Limb (tissue), 2 donors: ENCODE results near the gene TMC4.
"Not testable (repeated sequence)": the region's sequence is repeated elsewhere in the genome, so short reads cannot be mapped to it uniquely, and the experiment has no call there.

Experiments
- DNase-seq, 2 donors: peaks; one replicate each; pipeline ENCODE4 v3.0.0-alpha.2; 2016; ENCODE audit errors: extremely low spot score in 2 of 2

TMC4 gene

GRCh38 chr19:54203151-54203611, 30.2 kb upstream of the TMC4 start:
- DNase-seq = no peak

DNA sequence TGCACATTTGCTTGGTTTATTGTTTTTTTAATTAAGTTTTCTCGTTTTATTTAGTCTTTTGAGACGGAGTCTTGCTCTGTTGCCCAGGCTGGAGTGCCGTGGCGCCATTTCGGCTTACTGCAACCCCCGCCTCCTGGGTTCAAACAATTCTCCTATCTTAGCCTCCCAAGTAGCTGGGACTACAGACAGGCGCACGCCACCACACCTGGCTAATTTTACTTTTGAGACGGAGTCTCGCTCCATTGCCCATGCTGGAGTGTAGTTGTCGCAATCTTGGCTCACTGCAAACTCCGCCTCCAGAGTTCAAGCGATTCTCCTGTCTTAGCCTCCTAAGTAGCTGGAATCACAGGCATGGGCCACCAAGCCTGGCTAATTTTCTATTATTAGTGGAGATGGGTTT, 29.0 kb upstream of the TMC4 start:
- no peak for DNase-seq

GRCh38 chr19:54201172-54201701, 28.3 kb upstream of the TMC4 start:
- no peak for DNase-seq

GRCh38 chr19:54199401-54199800, 26.4 kb upstream of the TMC4 start:
- no peak for DNase-seq

DNA sequence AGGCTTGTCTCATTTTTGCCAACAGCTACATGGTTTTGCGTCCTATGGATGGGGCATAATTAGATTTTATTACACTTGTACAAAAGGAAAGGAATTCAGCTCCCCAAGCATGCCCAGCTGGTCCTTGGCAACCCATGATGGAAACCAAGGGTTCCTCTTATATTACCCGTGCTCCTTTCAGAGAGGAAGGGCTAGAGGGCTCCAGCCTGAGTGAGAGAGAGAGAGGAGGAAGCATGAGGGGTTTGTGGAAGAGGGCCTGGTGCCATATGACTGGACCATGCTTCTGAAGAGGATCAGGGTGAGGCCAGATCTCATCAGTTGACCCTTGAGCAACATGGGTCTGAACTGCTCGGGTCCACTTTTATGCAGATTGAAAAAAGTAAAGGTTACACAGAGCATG, 24.2 kb upstream of the TMC4 start:
- no peak for DNase-seq

GRCh38 chr19:54196536-54196935, 23.6 kb upstream of the TMC4 start:
- no peak for DNase-seq

GRCh38 chr19:54194463-54194862, 21.5 kb upstream of the TMC4 start:
- DNase-seq = not testable (repeated sequence)

DNA sequence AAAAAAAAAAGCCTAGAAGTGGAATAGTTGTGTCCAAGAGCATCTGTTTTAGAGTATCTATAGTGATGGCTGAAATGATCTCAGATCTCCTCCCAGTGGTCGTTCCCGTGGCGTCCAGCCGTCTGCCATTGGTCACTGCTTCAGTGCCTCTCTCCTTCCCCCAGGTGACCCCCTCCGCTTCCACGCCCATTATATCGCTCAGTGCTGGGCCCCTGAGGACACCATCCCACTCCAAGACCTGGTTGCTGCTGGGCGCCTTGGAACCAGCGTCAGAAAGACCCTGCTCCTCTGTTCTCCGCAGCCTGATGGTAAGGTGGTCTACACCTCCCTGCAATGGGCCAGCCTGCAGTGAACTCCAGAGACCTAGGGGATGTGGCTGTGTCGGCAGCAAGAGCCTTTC, 20.1 kb upstream of the TMC4 start:
- DNase-seq = no peak

DNA sequence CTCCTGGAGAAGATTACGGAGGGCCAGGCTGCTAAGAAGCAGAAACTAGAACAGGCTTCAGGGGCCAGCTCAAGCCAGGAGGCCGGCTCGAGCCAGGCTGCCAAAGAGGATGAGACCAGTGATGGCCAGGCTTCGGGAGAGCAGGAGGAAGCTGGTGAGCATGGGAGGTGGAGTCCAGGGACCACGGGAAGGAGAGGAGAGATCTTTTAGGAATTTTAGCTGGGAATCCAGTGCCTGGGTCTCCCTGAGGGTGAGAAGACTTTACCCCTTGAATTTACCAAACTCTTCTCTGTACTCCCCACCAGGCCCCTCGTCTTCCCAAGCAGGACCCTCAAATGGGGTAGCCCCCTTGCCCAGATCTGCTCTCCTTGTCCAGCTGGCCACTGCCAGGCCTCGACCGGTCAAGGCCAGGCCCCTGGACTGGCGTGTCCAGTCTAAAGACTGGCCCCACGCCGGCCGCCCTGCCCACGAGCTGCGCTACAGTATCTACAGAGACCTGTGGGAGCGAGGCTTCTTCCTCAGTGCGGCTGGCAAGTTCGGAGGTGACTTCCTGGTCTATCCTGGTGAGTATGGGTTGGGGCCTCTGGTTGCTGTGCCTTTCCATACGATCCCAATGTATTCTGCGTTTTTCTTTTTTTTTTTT, 19.0 kb upstream of the TMC4 start:
- peak in 1 of 2 donors; percentile 38 for DNase-seq

GRCh38 chr19:54191011-54191810, 18.3 kb upstream of the TMC4 start, which contains the start of gene TSEN34:
Gene TSEN34, plus strand, starts transcription at chr19:54191308. Its CDS starts 57 bp downstream, at chr19:54191365.
- DNase-seq = peak; percentile 18 to 95

- DNase-seq = peak; percentile 100
These were observed 17.6 kb upstream of the TMC4 start for GRCh38 chr19:54190503-54191010.

DNA sequence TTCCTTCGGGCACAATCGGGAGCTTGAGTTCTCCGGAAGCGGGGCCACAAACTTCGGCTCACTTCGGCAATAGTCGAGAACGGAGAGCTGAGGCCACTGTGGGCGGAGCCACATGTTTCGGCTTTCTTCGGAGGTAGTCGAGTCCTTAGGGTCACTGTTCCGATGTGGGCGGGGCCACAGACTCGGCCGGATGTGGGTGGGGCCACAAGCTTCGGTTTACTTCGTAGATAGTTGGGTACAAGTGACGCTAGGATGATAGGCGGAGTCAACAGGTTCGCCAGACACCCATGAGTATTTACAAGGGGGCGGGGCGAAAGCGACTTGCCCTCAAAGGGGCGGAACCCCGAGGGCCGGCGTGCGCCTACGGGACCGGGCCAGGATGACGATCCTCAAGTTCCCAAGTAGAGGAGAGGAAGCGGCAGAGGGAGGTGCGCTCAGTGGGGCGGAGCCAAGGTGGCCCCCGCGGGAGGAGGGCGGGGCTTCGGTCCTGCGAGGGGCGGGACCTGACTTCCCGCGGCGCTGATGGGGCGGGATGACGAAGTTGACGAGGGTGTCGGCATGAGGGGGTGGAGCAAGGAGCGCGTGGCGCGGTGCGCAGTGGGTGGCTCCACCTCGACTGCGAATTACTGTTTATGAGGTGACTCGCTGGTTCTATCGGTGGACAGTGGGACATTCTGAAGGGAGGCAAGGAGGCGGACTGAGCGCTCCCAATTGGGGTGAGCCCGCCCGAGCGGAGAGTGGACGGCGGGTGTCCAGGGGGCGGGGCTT, 17.0 kb upstream of the TMC4 start:
- DNase-seq = peak; percentile 100

DNA sequence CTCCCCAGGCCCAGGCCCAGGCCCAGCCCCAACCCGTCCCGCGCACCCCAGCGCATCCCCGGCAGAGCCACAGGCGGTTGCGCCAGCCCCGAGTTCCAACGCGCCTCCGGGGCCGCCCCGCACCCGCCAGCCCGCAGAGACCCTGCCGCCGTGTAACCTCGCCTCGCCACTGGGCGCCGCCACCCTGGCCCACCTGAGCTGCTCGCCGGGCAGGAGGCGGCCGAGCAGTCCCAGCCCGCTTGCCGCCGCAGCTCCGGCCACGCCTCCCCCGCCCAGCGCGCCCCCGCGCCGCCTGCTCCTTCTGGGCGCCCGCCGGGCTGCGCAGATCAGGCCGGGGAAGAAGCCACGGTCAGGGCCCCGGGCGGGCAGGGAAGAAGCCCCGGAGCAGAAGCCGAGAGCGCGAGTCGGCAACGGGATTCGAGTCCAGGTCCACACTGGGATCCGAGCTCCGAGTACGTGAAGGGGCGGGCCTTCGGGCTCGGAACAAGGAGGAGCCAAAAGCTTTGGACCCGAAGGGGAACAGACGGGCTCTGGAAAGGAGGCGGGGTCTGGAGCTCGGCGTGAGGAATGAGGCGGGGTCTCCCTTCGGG, 16.3 kb upstream of the TMC4 start, which contains the start of gene MBOAT7:
TSS of gene MBOAT7 (minus strand) at position 436 of the 590 bp plus-strand sequence. CDS start 1,072 bp downstream, outside the sequence.
- no peak for DNase-seq

- no peak for DNase-seq
These were observed 15.4 kb upstream of the TMC4 start for GRCh38 chr19:54188215-54188871.

DNA sequence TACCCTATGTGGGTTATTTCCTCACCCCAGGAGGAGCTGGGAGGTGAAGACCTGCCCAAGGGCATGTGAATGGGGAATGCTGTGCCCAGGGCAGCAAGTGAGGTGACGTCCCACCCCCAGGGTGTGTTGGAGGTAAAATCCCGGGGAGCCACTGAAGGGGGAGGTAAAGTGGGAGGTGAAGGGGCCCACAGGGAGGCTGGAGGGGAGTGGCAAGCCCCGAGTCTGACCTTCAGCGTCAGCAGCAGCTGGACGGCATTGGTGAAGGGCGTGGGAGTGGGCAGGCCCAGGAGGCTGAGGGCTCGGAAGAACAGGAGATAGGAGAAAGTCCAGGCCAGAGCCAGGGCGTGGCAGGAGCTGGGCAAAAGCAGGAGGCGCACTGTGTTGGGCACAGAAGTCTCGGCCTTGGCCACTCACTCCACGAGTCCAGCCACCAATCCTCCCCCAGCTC, 14.0 kb upstream of the TMC4 start:
- DNase-seq = no peak

GRCh38 chr19:54186351-54186750, 13.4 kb upstream of the TMC4 start:
- no peak for DNase-seq

DNA sequence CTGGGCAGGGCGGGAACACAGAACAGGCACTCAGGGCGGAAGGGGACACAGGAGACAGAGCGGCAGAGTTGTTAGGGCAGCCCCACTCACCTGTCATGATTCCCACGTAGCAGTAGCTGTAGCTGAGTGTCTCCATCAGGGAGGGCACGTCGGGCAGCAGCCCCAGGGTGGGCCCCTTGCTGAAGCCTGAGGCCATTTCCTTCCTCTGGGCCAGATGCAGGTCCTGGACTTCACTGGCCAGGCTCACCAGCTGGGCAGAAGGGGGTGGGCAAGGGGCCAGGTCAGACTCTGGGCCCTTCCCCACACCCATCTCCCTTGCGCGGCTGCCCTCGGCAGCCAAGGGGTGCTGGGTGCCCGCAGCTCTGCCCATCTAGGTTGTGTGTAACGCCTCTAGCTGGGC, 10.5 kb upstream of the TMC4 start:
- no peak for DNase-seq

DNA sequence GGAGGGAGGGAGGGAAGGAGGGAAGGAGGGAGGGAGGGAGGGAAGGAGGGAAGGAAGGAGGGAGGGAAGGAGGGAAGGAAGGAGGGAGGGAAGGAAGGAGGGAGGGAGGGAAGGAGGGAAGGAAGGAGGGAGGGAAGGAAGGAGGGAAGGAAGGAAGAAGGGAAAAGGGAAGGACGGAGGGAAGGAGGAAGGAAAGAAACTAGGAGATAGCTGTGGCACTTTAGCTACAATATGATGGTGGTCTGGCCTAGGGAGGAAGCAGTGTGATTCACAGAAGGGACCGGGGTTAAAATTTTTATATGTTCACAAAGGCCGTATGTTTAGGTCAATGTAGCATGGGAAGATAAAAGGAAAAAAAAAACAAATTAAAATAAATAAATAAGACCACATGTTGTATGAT, 8.9 kb upstream of the TMC4 start:
- not testable (repeated sequence) for DNase-seq

GRCh38 chr19:54180691-54181091, 7.7 kb upstream of the TMC4 start:
- no peak for DNase-seq

- DNase-seq = peak; percentile 53 to 72
These were observed 7.0 kb upstream of the TMC4 start for GRCh38 chr19:54179921-54180461.
